WERI-Rb-1 (cell line): Measurements from ENCODE around the gene COL5A3.
"Not testable (repeated sequence)": the region's sequence is repeated elsewhere in the genome, so short reads cannot be mapped to it uniquely, and the experiment has no call there.

Source experiments
- DNase-seq: peaks from one replicate; pipeline ENCODE4 v3.0.0-alpha.2; 2020
- H3K27ac ChIP-seq: fragments of 250-450 bp; sonication (Bioruptor Pico); 2 replicates; pipeline ENCODE4 v1.5.1; 2020; ENCODE audit warnings: mild to moderate bottlenecking, moderate library complexity
- H3K27me3 ChIP-seq: fragments of 250-450 bp; sonication (Bioruptor Pico); 2 replicates; pipeline ENCODE4 v1.5.1; 2021; ENCODE audit warnings: mild to moderate bottlenecking, low read depth, moderate library complexity; ENCODE audit not compliant: insufficient read depth, severe bottlenecking
- H3K36me3 ChIP-seq: fragments of 250-450 bp; sonication (Bioruptor Pico); 2 replicates; pipeline ENCODE4 v1.5.1; 2020; ENCODE audit warnings: mild to moderate bottlenecking, moderate library complexity
- H3K4me3 ChIP-seq: 2 replicates; pipeline ENCODE4 v1.5.1; 2011; ENCODE audit warnings: low read depth, mild to moderate bottlenecking, control low read depth, low read length
- H3K9me3 ChIP-seq: fragments of 250-450 bp; sonication (Bioruptor Pico); 2 replicates; pipeline ENCODE4 v1.5.1; 2021; ENCODE audit warnings: mild to moderate bottlenecking, moderate library complexity; ENCODE audit not compliant: severe bottlenecking
- TF ChIP-seq, protein P1 (sequence below): IDR thresholded peaks from 2 replicates; pipeline ENCODE4 v1.5.1; 2011; ENCODE audit warnings: low read depth, mild to moderate bottlenecking, control low read depth, inconsistent platforms, low read length

Gene COL5A3

DNA sequence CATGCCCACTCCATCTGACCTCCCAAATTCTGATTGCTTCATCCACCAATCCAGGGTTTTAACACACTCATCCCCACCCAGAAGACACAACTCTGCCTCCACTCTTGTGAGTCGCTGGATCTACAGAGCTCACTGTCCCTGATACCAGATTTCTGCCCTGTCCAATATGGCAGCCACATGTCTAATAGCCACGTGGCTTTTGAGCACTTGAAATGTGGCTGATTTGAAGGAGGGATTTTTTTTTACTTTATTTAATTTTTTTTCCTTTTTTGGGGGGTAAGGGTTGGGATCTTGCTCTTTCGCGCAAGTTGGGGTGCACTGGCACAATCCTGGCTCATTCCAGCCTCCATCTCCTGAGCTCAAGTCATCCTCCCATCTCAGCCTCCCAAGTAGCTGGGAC is 49.2 kb downstream of the COL5A3 start:
- TF ChIP-seq, protein P1, sequence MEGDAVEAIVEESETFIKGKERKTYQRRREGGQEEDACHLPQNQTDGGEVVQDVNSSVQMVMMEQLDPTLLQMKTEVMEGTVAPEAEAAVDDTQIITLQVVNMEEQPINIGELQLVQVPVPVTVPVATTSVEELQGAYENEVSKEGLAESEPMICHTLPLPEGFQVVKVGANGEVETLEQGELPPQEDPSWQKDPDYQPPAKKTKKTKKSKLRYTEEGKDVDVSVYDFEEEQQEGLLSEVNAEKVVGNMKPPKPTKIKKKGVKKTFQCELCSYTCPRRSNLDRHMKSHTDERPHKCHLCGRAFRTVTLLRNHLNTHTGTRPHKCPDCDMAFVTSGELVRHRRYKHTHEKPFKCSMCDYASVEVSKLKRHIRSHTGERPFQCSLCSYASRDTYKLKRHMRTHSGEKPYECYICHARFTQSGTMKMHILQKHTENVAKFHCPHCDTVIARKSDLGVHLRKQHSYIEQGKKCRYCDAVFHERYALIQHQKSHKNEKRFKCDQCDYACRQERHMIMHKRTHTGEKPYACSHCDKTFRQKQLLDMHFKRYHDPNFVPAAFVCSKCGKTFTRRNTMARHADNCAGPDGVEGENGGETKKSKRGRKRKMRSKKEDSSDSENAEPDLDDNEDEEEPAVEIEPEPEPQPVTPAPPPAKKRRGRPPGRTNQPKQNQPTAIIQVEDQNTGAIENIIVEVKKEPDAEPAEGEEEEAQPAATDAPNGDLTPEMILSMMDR, result no peak
- Histone ChIP-seq H3K27ac (no peak overlapping the region), H3K9me3 (no peaks in the 10 kb centered on the region), H3K4me3 (no peak overlapping the region), H3K36me3 (no peaks in the 10 kb centered on the region), H3K27me3 (peaks cover 35% of the 10 kb centered on the region)
- DNase-seq, result no peak

DNA sequence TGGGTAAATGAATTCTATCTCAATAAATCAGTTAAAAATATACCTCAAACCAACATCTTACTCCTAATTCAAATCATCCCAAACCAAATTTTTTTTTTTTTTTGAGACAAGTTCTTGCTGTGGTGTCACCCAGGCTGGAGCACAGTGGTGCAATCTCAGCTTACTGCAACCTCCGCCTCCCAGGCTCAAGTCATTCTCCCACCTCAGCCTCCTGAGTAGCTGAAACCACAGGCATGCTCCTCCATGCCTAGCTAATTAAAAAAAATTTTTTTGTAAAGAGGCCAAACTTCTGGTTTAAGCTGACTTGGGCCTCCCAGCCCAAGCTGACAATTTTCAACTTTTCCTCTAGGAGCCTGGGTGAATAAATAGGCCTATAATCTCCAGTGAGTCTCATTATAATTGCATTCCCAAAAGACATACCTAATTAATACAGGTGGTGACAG is 51.9 kb downstream of the COL5A3 start:
- Histone ChIP-seq H3K27ac (no peak overlapping the region), H3K9me3 (no peaks in the 10 kb centered on the region), H3K27me3 (peaks cover 19% of the 10 kb centered on the region), H3K4me3 (no peak overlapping the region), H3K36me3 (no peaks in the 10 kb centered on the region)
- TF ChIP-seq, protein P1, result no peak
- no peak for DNase-seq

DNA sequence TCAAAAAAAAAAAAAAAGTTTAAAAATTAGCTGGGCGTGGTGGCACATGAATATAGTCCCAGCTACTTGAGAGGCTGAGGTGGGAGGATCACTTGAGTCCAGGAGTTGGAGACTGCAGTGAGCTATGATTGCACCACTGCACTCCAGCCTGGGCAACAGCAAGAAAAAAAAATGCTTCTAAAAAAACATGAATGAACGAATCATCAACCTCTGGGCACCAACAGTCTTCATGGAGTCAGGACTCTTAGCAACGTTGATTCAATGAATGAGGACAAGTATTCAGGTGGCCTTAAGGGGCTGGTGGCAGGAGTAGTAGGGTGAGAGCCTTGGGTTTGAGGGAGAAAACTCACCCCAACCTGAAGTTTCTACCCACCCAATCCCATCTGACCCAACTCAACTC is 53.3 kb downstream of the COL5A3 start:
- TF ChIP-seq, protein P1, result no peak
- DNase-seq, result no peak
- peaks cover 14% of the 10 kb centered on the region for H3K27me3 ChIP-seq

DNA sequence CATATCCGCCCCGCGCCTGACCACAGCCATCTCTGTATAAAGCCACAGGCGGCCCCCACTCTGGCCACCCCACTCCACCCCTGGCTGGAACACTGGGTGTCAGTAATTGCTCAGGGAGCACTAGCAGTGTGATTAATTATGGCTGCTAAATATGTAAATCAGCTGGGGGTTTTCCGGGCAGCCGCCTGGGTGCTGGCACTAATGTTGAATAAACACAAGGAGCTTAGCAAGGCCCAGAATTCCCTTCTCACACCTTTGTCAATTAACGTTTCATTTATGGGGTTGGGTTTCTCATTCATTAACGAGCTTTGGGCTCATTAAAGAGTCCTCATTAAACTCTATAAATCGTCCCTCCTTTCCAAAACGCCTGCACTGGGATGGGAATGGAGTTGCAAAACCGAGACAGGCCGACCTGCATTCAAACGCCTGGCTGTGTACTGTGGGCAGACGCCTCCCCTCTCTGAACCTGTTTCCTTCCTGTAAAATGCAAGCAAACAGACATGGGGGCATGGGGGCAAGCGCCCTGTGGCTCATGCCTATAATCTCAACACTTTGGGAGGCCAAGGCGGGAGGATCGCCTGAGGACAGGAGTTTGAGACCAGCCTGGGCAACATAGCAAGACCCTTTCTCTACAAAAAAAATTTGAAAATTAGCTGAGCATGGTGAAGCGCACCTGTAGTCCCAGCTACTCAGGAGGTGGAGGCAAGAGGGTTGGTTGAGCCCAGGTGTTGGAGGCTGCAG is 56.3 kb downstream of the COL5A3 start:
- no peak overlapping the region for H3K4me3 ChIP-seq
- no peaks in the 10 kb centered on the region for H3K9me3 ChIP-seq
- peaks cover 7% of the 10 kb centered on the region for H3K27me3 ChIP-seq
- TF ChIP-seq, protein P1, result no peak
- no peaks in the 10 kb centered on the region for H3K36me3 ChIP-seq
- H3K27ac ChIP-seq, result no peak overlapping the region
- DNase-seq, result no peak

More for the DNA sequence above, 53.3 kb downstream of the COL5A3 start:
- Histone ChIP-seq H3K36me3 (no peaks in the 10 kb centered on the region), H3K4me3 (no peak overlapping the region), H3K27ac (no peak overlapping the region), H3K9me3 (no peaks in the 10 kb centered on the region)

DNA sequence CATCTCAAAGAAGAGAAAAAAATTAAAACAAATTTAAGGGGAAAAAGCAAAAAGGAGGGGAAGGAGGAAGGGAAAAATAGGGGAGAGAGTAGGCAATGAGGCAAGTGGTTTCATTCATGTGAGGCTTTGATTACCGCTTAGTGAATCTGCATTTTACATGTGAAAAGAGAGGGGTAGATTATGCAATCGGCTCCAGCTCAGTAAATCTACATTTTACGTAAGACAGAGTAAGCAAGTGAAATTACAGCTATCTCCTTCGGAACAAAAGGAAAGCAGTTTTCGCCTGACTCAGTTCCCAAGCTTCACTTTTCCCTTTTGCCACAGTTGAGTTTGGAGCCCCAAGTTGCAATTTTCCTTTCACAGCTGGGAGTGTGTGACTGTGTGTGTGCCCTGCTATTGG is 58.0 kb downstream of the COL5A3 start:
- no peak for DNase-seq
- Histone ChIP-seq H3K27me3 (peaks cover 7% of the 10 kb centered on the region), H3K36me3 (no peaks in the 10 kb centered on the region), H3K4me3 (no peak overlapping the region), H3K9me3 (no peaks in the 10 kb centered on the region), H3K27ac (no peak overlapping the region)
- TF ChIP-seq, protein P1, result no peak

DNA sequence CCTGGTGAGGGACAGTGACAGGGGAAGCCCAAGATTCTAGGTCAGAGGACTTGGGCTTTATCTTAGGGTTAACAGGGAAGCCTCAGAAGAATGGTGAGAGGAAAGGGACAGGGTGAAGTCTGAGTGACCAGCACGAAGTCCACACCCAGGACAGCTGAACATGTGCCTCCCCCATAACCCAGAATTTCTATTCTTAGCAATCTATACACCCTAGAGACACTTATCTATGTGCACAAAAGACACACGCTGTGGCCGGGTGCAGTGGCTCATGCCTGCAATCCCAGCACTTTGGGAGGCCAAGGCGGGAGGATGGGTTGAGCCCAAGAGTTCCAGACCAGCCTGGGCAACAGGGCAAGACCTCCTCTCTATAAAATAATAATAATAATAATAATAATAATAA is 62.9 kb downstream of the COL5A3 start:
- no peaks in the 10 kb centered on the region for H3K36me3 ChIP-seq
- H3K9me3 ChIP-seq, result peaks cover under 1% of the 10 kb centered on the region
- no peak for DNase-seq
- H3K27me3 ChIP-seq, result peaks cover 2% of the 10 kb centered on the region
- TF ChIP-seq, protein P1, result no peak
- no peak overlapping the region for H3K4me3 ChIP-seq
- H3K27ac ChIP-seq, result no peak overlapping the region

DNA sequence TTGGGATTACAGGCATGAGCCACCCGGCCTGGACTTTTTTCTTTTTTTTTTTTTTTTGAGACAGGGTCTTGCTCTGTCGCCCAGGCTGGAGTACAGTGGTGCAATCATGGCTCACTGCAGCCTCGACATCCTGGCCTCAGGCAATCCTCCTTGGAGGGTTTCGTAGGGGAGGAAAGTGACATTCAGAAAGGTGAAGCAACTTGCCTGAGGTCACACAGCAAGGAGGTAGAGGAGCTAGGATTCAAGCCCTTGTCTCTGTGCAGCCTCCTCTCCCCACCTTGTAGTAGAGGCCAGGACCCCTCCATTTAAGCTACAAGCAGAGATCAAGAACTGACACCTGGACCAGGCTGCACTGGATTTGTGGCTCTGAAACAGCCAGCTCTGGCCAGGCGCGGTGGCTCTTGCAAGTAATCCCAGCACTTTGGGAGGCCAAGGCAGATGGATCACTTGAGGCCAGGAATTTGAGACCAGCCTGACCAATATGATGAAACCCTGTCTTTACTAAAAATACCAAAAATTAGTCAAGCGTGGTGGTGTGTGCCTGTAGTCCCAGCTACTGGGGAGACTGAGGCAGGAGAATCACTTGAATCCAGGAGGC is 63.7 kb downstream of the COL5A3 start:
- not testable (repeated sequence) for DNase-seq, H3K27me3 ChIP-seq, H3K27ac ChIP-seq, H3K9me3 ChIP-seq, H3K4me3 ChIP-seq, H3K36me3 ChIP-seq
